NCI-H146 treated with DMSO at 0.1 percent for 48 hours (cell line): ENCODE measurements around the gene ST3GAL4.

Source experiments
- DNase-seq: peaks from one replicate; lab custom pipeline; 2025; ENCODE audit not compliant: unreplicated experiment; lab: John Stamatoyannopoulos, UW

Gene ST3GAL4

GRCh38 chr11:126440792-126441514 lies 85.5 kb downstream of the ST3GAL4 start:
- DNase-seq: peak; percentile 60

GRCh38 chr11:126443120-126443519 lies 87.6 kb downstream of the ST3GAL4 start:
- peak; percentile 49 for DNase-seq

- no peak for DNase-seq
Measured at GRCh38 chr11:126444072-126444471, 88.6 kb downstream of the ST3GAL4 start.

GRCh38 chr11:126446581-126446980 lies 91.1 kb downstream of the ST3GAL4 start:
- no peak for DNase-seq

GRCh38 chr11:126450198-126450597 lies 94.7 kb downstream of the ST3GAL4 start:
- no peak for DNase-seq

GRCh38 chr11:126450806-126451205 lies 95.3 kb downstream of the ST3GAL4 start:
- no peak for DNase-seq

- DNase-seq: no peak
Measured at GRCh38 chr11:126451211-126451802, 95.8 kb downstream of the ST3GAL4 start.

GRCh38 chr11:126452241-126453101 lies 97.0 kb downstream of the ST3GAL4 start:
- DNase-seq: no peak

- no peak for DNase-seq
Measured at GRCh38 chr11:126456089-126456488, 100.6 kb downstream of the ST3GAL4 start.

- DNase-seq: no peak
Measured at GRCh38 chr11:126456783-126457542, 101.5 kb downstream of the ST3GAL4 start.

- DNase-seq: no peak
Measured at GRCh38 chr11:126457817-126458216, 102.3 kb downstream of the ST3GAL4 start.

GRCh38 chr11:126459691-126460281 lies 104.3 kb downstream of the ST3GAL4 start:
- DNase-seq: no peak

GRCh38 chr11:126460417-126461095 lies 105.1 kb downstream of the ST3GAL4 start:
- no peak for DNase-seq

- no peak for DNase-seq
Measured at GRCh38 chr11:126461096-126461440, 105.6 kb downstream of the ST3GAL4 start.

- DNase-seq: no peak
Measured at GRCh38 chr11:126461996-126462395, 106.5 kb downstream of the ST3GAL4 start.

GRCh38 chr11:126462422-126462821 lies 106.9 kb downstream of the ST3GAL4 start:
- no peak for DNase-seq
